Naive B cell (primary cell): Measurements from ENCODE around the gene EMC1. TPM values are rescaled to one million over a fixed set of nuclear protein-coding genes. Genes with fewer than 3 reads are reported as not detected.
"Not testable (repeated sequence)": the region's sequence is repeated elsewhere in the genome, so short reads cannot be mapped to it uniquely, and the experiment has no call there.

Experiments
- ATAC-seq, 2 donors: fragments of 150-1000 bp; cut with Tn5 transposase; 2 replicates each; pipeline ENCODE4 v1.10.0; 2021; ENCODE audit warnings: low read depth in 2 of 2, mild to moderate bottlenecking in 2 of 2, moderate library complexity in 2 of 2
- DNase-seq: peaks from one replicate; pipeline ENCODE4 v3.0.0; 2022
- H3K27ac Mint-ChIP-seq, 6 donors: one replicate each; pipeline ENCODE4 v1.8.0; 2020 to 2022; ENCODE audit warnings: mild to moderate bottlenecking in 6 of 6, mixed read lengths in 6 of 6, moderate library complexity in 5 of 6, inconsistent platforms in 2 of 6
- H3K27me3 Mint-ChIP-seq, 3 donors: one replicate each; pipeline ENCODE4 v1.8.0; 2021 to 2022; ENCODE audit warnings: mixed read lengths in 3 of 3, mild to moderate bottlenecking in 1 of 3
- H3K36me3 Mint-ChIP-seq, 2 donors: one replicate each; pipeline ENCODE4 v1.8.0; 2020 to 2022; ENCODE audit warnings: mixed read lengths in 2 of 2, inconsistent platforms in 1 of 2, mild to moderate bottlenecking in 1 of 2
- H3K4me1 Mint-ChIP-seq, 3 donors: one replicate each; pipeline ENCODE4 v1.8.0; 2020 to 2022; ENCODE audit warnings: mixed read lengths in 3 of 3, inconsistent platforms in 1 of 3, mild to moderate bottlenecking in 1 of 3, moderate library complexity in 1 of 3
- H3K4me3 Mint-ChIP-seq, 8 donors: one replicate each; pipeline ENCODE4 v1.8.0; 2020 to 2022; ENCODE audit warnings: mild to moderate bottlenecking in 8 of 8, mixed read lengths in 8 of 8, moderate library complexity in 8 of 8, inconsistent platforms in 2 of 8
- H3K9me3 Mint-ChIP-seq, 7 donors: one replicate each; pipeline ENCODE4 v1.8.0; 2020 to 2022; ENCODE audit warnings: mixed read lengths in 7 of 7, mild to moderate bottlenecking in 5 of 7, inconsistent platforms in 2 of 7, moderate library complexity in 1 of 7
- polyA plus RNA-seq, 6 donors: library from polyadenylated mRNA; unstranded; fragments of 300-500 nt; fragmentation: Illumina TruSeq; gene quantifications; one replicate each; pipeline ENCODE4 v1.2.3, GENCODE V29; 2021; ENCODE audit warnings: low read depth in 6 of 6

EMC1 gene
- polyA plus RNA-seq, 6 donors from 2014 or later = 20.0 to 24.3 (median 22.1) TPM

DNA sequence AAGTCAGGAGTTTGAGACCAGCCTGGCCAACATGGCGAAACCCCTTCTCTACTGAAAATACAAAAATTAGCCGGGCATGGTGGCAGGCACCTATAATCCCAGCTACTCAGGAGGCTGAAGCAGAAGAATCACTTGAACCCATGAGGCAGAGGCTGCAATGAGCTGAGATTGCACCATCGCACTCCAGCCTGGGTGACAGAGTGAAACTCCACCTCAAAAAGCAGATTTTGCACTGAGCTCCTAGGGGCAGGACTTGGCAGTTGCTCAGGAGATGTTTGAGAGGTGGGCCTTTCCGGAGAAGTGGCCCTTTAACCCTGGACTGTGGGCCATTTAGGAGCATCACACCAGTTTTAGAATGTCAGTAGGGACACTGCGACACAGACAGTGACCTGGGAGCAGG, 5.0 kb upstream of the EMC1 start:
- not testable (repeated sequence) for H3K9me3 Mint-ChIP-seq, H3K27ac Mint-ChIP-seq
- H3K4me1 Mint-ChIP-seq = peaks cover 20 to 25% (median 23%) of the 10 kb centered on the region in 3 donors

DNA sequence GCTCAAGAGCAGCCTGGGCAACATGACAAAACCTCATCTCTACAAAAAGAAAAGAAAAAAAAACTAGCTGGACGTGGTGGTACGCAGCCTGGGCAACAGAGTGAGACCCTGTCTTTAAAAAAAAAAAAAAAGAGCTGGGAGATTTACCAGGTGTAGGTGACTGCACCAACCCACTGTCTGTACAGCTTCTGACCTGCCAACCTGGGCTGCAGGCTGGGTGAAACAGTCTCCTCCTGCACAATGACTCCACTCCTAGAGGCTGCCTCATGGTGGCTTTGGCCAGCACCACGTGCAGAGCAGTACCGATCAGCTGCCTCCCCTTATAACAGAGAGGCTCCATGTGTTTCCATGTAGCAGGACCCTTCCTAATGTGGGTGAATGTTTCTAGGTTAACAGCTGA, 4.0 kb upstream of the EMC1 start:
- H3K27ac Mint-ChIP-seq = no peak overlapping the region
- peak overlapping the region in 1 of 8 donors; percentile 99 for H3K4me3 Mint-ChIP-seq
- H3K4me1 Mint-ChIP-seq = peaks cover 26 to 35% (median 31%) of the 10 kb centered on the region in 3 donors
- no peak for DNase-seq
- no peak for ATAC-seq
- H3K27me3 Mint-ChIP-seq = no peaks in the 10 kb centered on the region
- H3K9me3 Mint-ChIP-seq = peaks cover 0 to 2% (median 0%) of the 10 kb centered on the region in 7 donors
- peaks cover 0 to 13% of the 10 kb centered on the region in 2 donors for H3K36me3 Mint-ChIP-seq

More for the DNA sequence above, 5.0 kb upstream of the EMC1 start:
- H3K27me3 Mint-ChIP-seq, ATAC-seq, H3K4me3 Mint-ChIP-seq, DNase-seq: not testable (repeated sequence)
- H3K36me3 Mint-ChIP-seq = peaks cover 0 to 13% of the 10 kb centered on the region in 2 donors

GRCh38 chr1:19254416-19254815, 3.1 kb upstream of the EMC1 start:
- peak overlapping the region in 1 of 6 donors; percentile 61 for H3K27ac Mint-ChIP-seq
- H3K4me1 Mint-ChIP-seq = peaks cover 28 to 41% (median 33%) of the 10 kb centered on the region in 3 donors
- peaks cover 0 to 13% of the 10 kb centered on the region in 2 donors for H3K36me3 Mint-ChIP-seq
- no peak for ATAC-seq
- no peaks in the 10 kb centered on the region for H3K27me3 Mint-ChIP-seq
- H3K4me3 Mint-ChIP-seq = peak overlapping the region in 1 of 8 donors; percentile 99
- peaks cover 0 to 2% (median 0%) of the 10 kb centered on the region in 7 donors for H3K9me3 Mint-ChIP-seq
- DNase-seq = no peak

- peak overlapping the region; percentile 92 to 99 (median 94) for H3K4me3 Mint-ChIP-seq
- H3K27ac Mint-ChIP-seq = peak overlapping the region; percentile 49 to 97 (median 94)
- no peak for DNase-seq
- peaks cover 28 to 41% (median 33%) of the 10 kb centered on the region in 3 donors for H3K4me1 Mint-ChIP-seq
- H3K36me3 Mint-ChIP-seq = no peaks in the 10 kb centered on the region
- no peak for ATAC-seq
- no peaks in the 10 kb centered on the region for H3K27me3 Mint-ChIP-seq
- H3K9me3 Mint-ChIP-seq = peaks cover 0 to 2% (median 0%) of the 10 kb centered on the region in 7 donors
Observed at GRCh38 chr1:19250629-19251304, 557 bp downstream of the EMC1 start.

GRCh38 chr1:19240673-19241538, 10.4 kb downstream of the EMC1 start:
- no peaks in the 10 kb centered on the region for H3K27me3 Mint-ChIP-seq
- DNase-seq (peak; percentile 48), ATAC-seq (peak; percentile 79 to 93)
- H3K36me3 Mint-ChIP-seq = peaks cover 14 to 17% of the 10 kb centered on the region in 2 donors
- no peaks in the 10 kb centered on the region for H3K9me3 Mint-ChIP-seq
- no peak overlapping the region for H3K4me3 Mint-ChIP-seq
- H3K4me1 Mint-ChIP-seq = no peaks in the 10 kb centered on the region
- H3K27ac Mint-ChIP-seq = peak overlapping the region in 4 of 6 donors; percentile 9 to 46 (median 26)

DNA sequence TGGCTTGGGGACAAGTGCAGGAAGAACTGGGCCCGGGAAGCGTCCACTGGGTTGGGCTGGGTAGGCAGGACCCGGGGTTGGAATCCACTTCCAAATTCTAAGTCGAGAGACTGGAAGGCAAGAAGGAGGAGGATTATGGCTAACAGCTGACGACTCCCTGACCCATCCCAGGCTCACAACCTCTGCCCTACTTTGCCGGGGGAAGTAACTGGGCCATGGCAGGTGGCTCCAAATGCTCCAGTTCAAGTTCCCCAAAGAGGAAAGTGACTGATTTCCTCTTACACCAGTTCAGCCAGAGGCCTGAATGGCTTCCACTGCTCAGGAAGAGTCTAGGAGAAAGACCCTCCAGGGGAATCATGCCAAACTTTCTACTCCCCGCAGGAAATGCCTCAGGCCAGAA, 11.4 kb downstream of the EMC1 start:
- Mint-ChIP-seq H3K27ac (peak overlapping the region in 2 of 6 donors; percentile 15 to 52), H3K36me3 (peaks cover 14 to 17% of the 10 kb centered on the region in 2 donors), H3K4me3 (no peak overlapping the region), H3K27me3 (no peaks in the 10 kb centered on the region), H3K9me3 (no peaks in the 10 kb centered on the region), H3K4me1 (no peaks in the 10 kb centered on the region)
- no peak for ATAC-seq
- no peak for DNase-seq

- ATAC-seq (no peak), DNase-seq (no peak)
- no peaks in the 10 kb centered on the region for H3K27me3 Mint-ChIP-seq
- no peaks in the 10 kb centered on the region for H3K4me1 Mint-ChIP-seq
- H3K4me3 Mint-ChIP-seq = peak overlapping the region in 1 of 8 donors; percentile 25
- no peaks in the 10 kb centered on the region for H3K9me3 Mint-ChIP-seq
- peaks cover 9 to 11% of the 10 kb centered on the region in 2 donors for H3K36me3 Mint-ChIP-seq
- H3K27ac Mint-ChIP-seq = peak overlapping the region in 1 of 6 donors; percentile 81
Observed at GRCh38 chr1:19234224-19234623, 17.1 kb downstream of the EMC1 start.

DNA sequence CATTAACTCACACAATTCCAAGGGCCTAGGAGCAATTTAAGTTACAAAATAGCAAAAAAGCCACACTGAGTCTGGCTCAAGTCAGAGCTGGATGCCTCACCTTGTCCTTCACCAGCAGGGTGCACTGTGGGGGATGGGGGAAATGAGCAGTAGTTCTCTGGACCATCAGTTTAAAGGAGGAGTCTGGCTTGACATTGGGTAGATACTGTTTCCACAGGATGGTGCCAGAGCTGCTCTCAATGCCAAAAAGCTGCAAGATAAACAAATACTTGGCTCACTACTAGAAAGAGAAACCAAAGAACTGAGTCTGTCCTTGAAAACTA, 18.8 kb downstream of the EMC1 start:
- Mint-ChIP-seq H3K9me3 (no peaks in the 10 kb centered on the region), H3K27ac (peak overlapping the region in 1 of 6 donors; percentile 26), H3K27me3 (no peaks in the 10 kb centered on the region), H3K36me3 (peaks cover 9 to 11% of the 10 kb centered on the region in 2 donors), H3K4me3 (no peak overlapping the region), H3K4me1 (no peaks in the 10 kb centered on the region)
- ATAC-seq = no peak
- DNase-seq = no peak

GRCh38 chr1:19231736-19232523, 19.4 kb downstream of the EMC1 start:
- peaks cover 9 to 11% of the 10 kb centered on the region in 2 donors for H3K36me3 Mint-ChIP-seq
- not testable (repeated sequence) for H3K9me3 Mint-ChIP-seq, H3K27ac Mint-ChIP-seq, H3K4me1 Mint-ChIP-seq, H3K4me3 Mint-ChIP-seq, H3K27me3 Mint-ChIP-seq, ATAC-seq, DNase-seq

DNA sequence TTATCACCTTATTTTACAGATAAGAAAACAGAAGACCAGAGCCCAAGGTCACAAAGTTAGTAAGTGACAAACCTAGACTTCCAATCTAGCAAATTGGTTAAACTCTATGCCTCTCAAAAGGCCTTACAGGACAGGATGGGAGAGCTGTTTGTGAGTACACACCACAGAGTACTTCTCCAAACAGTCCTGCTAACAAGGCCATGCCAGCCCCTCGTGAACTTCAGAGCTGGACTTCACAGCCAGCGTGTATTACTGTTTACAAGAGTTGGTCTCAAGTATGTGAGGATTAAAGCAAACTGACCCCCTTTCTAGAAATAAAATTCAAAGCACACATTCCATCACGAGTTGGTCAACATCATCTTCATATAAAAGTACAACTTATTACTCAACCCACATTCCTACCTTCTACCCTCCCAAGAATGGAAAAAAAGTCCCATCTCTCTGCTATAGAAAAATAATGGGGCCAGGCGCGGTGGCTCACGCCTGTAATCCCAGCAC, 21.4 kb downstream of the EMC1 start:
- DNase-seq = no peak
- Mint-ChIP-seq H3K36me3 (peaks cover 16 to 19% of the 10 kb centered on the region in 2 donors), H3K4me3 (no peak overlapping the region)

GRCh38 chr1:19229229-19229628, 22.1 kb downstream of the EMC1 start:
- Mint-ChIP-seq H3K36me3 (peaks cover 22 to 25% of the 10 kb centered on the region in 2 donors), H3K27me3 (no peaks in the 10 kb centered on the region), H3K9me3 (no peaks in the 10 kb centered on the region), H3K4me1 (peaks cover 0 to 7% (median 2%) of the 10 kb centered on the region in 3 donors), H3K27ac (peak overlapping the region in 1 of 6 donors; percentile 42), H3K4me3 (no peak overlapping the region)
- DNase-seq = no peak
- no peak for ATAC-seq

More for the DNA sequence above, 21.4 kb downstream of the EMC1 start:
- Mint-ChIP-seq H3K9me3 (no peaks in the 10 kb centered on the region), H3K27me3 (no peaks in the 10 kb centered on the region), H3K4me1 (peaks cover 0 to under 1% (median 0%) of the 10 kb centered on the region in 3 donors), H3K27ac (peak overlapping the region in 1 of 6 donors; percentile 79)
- no peak for ATAC-seq

GRCh38 chr1:19222979-19223824, 28.1 kb downstream of the EMC1 start:
- no peak for DNase-seq
- Mint-ChIP-seq H3K27ac (no peak overlapping the region), H3K9me3 (no peaks in the 10 kb centered on the region), H3K4me3 (no peak overlapping the region), H3K27me3 (no peaks in the 10 kb centered on the region), H3K36me3 (peaks cover 23 to 40% of the 10 kb centered on the region in 2 donors), H3K4me1 (peaks cover 9 to 20% (median 11%) of the 10 kb centered on the region in 3 donors)
- ATAC-seq = no peak
